IPS-15b (cell line): ENCODE data around the gene PPP1R18.

Experiments
- H3K27me3 ChIP-seq: one replicate; pipeline ENCODE4 v1.6.1; 2013; ENCODE audit warnings: low read length; ENCODE audit not compliant: control insufficient read depth, insufficient read depth
- H3K36me3 ChIP-seq: one replicate; pipeline ENCODE4 v1.6.1; 2013; ENCODE audit warnings: low read length; ENCODE audit not compliant: control insufficient read depth, insufficient read depth
- H3K4me1 ChIP-seq: one replicate; pipeline ENCODE4 v1.6.1; 2013; ENCODE audit warnings: mild to moderate bottlenecking, low read length; ENCODE audit not compliant: control insufficient read depth, insufficient read depth
- H3K4me3 ChIP-seq: one replicate; pipeline ENCODE4 v1.5.1; 2013; ENCODE audit warnings: low read depth, low read length
- H3K9ac ChIP-seq: one replicate; pipeline ENCODE4 v1.6.1; 2013; ENCODE audit warnings: low read depth, mild to moderate bottlenecking, low read length
- H3K9me3 ChIP-seq: one replicate; pipeline ENCODE4 v1.6.1; 2013; ENCODE audit warnings: mild to moderate bottlenecking, low read length; ENCODE audit not compliant: control insufficient read depth, insufficient read depth

Gene PPP1R18

GRCh38 chr6:30717129-30717844 lies 30.8 kb upstream of the PPP1R18 start, which contains the start of gene MDC1:
Gene MDC1 (minus strand): TSS chr6:30717281. CDS start chr6:30715175, 2,106 bp downstream.
- Histone ChIP-seq H3K9ac (peak within 1 kb of the TSS; percentile 89), H3K27me3 (no peaks in the 10 kb centered on the region), H3K4me1 (peaks cover 2% of the 10 kb centered on the region), H3K36me3 (peaks cover 23% of the 10 kb centered on the region), H3K4me3 (peak within 1 kb of the TSS; percentile 86), H3K9me3 (no peaks in the 10 kb centered on the region)

- Histone ChIP-seq H3K36me3 (peaks cover 23% of the 10 kb centered on the region), H3K9ac (peak overlapping the region; percentile 66), H3K9me3 (no peaks in the 10 kb centered on the region), H3K4me3 (peak overlapping the region; percentile 86), H3K4me1 (peaks cover 2% of the 10 kb centered on the region), H3K27me3 (no peaks in the 10 kb centered on the region)
These were observed 30.4 kb upstream of the PPP1R18 start for GRCh38 chr6:30716879-30717128.

DNA sequence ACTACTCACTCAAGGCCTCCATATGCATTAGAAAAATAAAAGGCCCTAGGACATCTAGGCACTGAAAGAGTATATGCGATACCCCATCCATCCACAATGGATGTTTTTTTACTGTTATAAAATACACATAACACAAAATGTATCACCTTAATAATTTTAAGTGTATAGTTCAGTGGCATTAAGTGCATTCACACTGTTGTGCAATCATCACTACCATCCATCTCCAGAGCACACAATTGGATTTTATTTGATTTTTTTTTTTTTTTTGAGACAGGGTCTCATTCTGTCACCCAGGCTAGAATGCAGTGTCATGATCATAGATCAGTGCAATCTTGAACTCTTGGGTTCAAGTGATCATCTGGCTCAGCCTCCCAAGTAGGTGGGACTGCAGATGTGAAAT lies 27.8 kb upstream of the PPP1R18 start:
- H3K4me3 ChIP-seq: no peak overlapping the region
- H3K27me3 ChIP-seq: no peaks in the 10 kb centered on the region
- peaks cover 36% of the 10 kb centered on the region for H3K36me3 ChIP-seq
- no peak overlapping the region for H3K9ac ChIP-seq
- peaks cover 2% of the 10 kb centered on the region for H3K4me1 ChIP-seq
- no peaks in the 10 kb centered on the region for H3K9me3 ChIP-seq

DNA sequence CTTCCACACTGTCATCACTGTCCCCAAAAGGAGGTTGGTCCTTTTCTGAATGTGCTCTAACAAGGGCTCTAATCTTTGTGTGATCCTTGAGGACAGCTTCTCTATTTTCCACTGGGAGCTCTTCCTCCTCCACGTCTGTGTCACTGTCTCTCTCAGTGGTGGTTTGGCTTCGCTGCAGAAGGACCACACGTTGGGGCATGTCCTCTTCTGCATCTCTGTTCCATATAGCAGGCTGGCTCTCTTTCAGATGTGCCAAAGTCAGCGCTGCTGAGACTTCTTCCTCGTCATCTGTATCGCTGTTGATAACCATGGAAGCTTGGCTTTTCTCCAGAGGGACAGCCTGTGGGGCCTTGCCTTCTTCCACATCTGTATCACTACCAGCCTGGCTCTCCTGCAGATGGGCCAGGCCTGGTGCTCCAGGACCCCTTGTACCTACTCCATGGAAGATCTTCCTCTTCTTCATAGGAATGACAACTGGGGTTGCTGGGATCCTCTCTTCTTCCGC lies 26.0 kb upstream of the PPP1R18 start:
- H3K36me3 ChIP-seq: peaks cover 36% of the 10 kb centered on the region
- H3K9ac ChIP-seq: no peak overlapping the region
- H3K4me1 ChIP-seq: no peaks in the 10 kb centered on the region
- no peaks in the 10 kb centered on the region for H3K9me3 ChIP-seq
- H3K4me3 ChIP-seq: no peak overlapping the region
- H3K27me3 ChIP-seq: no peaks in the 10 kb centered on the region

DNA sequence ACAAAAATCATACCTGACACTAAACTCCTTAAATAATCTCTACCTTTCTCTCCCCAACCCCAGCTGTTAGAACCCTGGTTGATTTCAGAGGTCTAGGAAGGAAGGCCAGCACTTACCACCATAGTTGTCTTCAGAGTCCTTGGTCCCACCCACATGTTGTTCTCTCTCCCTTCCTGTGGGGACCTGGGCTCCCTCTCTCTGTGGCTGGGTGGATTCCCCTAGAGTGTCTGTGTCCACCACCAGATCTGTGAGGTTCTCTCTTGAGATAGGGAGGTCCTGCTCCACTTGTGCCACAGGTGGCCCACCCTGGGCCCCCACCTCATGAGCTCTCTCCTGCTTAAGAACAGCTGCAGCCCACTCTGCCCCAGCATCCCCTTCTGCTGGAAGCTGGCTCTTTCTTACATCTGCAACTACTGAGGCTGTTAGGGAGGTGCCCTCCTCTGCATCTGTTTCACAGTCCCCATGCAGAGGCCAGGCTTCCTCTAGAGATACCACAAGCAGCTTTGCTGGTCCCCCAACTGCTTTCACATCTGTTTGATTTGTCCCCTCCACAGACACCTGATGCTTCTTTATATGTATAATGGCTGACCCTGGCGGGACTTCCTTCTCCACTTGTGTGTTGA lies 25.4 kb upstream of the PPP1R18 start:
- H3K4me3 ChIP-seq: no peak overlapping the region
- no peak overlapping the region for H3K9ac ChIP-seq
- no peaks in the 10 kb centered on the region for H3K27me3 ChIP-seq
- no peaks in the 10 kb centered on the region for H3K9me3 ChIP-seq
- no peaks in the 10 kb centered on the region for H3K4me1 ChIP-seq
- H3K36me3 ChIP-seq: peaks cover 42% of the 10 kb centered on the region

- no peaks in the 10 kb centered on the region for H3K9me3 ChIP-seq
- no peaks in the 10 kb centered on the region for H3K4me1 ChIP-seq
- no peak overlapping the region for H3K9ac ChIP-seq
- H3K27me3 ChIP-seq: no peaks in the 10 kb centered on the region
- peaks cover 42% of the 10 kb centered on the region for H3K36me3 ChIP-seq
- H3K4me3 ChIP-seq: no peak overlapping the region
These were observed 22.8 kb upstream of the PPP1R18 start for GRCh38 chr6:30709101-30709868.

GRCh38 chr6:30707281-30707850 lies 20.9 kb upstream of the PPP1R18 start:
- H3K4me3 ChIP-seq: no peak overlapping the region
- no peaks in the 10 kb centered on the region for H3K4me1 ChIP-seq
- peaks cover 33% of the 10 kb centered on the region for H3K36me3 ChIP-seq
- H3K9ac ChIP-seq: no peak overlapping the region
- H3K27me3 ChIP-seq: no peaks in the 10 kb centered on the region
- H3K9me3 ChIP-seq: no peaks in the 10 kb centered on the region

- Histone ChIP-seq H3K9me3 (no peaks in the 10 kb centered on the region), H3K27me3 (no peaks in the 10 kb centered on the region), H3K9ac (no peak overlapping the region), H3K4me1 (no peaks in the 10 kb centered on the region), H3K36me3 (peaks cover 22% of the 10 kb centered on the region), H3K4me3 (no peak overlapping the region)
These were observed 19.2 kb upstream of the PPP1R18 start for GRCh38 chr6:30705620-30706019.

DNA sequence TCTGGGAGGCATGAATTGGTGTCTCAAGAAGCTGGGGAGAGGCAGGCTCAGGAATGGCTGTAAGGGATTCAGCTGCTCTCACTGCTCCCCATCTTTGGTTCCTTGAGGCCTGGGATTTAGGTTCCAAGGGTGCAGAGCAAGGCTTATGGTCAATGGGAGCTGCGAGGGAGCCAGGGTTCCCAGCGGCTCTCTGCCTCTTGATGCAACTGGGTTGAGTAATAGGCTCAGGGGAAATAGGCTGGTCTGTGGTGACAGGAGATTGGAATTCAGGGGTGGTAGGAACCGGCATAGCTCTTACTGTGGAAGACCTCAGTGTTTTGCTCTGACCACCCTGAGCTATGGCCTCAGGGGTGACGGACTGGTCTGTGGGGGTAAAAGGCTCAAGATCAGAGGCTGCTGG lies 17.4 kb upstream of the PPP1R18 start:
- peaks cover 16% of the 10 kb centered on the region for H3K36me3 ChIP-seq
- no peak overlapping the region for H3K4me3 ChIP-seq
- H3K4me1 ChIP-seq: no peaks in the 10 kb centered on the region
- no peaks in the 10 kb centered on the region for H3K27me3 ChIP-seq
- H3K9ac ChIP-seq: no peak overlapping the region
- H3K9me3 ChIP-seq: no peaks in the 10 kb centered on the region

GRCh38 chr6:30703011-30703410 lies 16.6 kb upstream of the PPP1R18 start:
- peaks cover 16% of the 10 kb centered on the region for H3K36me3 ChIP-seq
- no peaks in the 10 kb centered on the region for H3K27me3 ChIP-seq
- H3K4me1 ChIP-seq: no peaks in the 10 kb centered on the region
- H3K4me3 ChIP-seq: no peak overlapping the region
- H3K9ac ChIP-seq: no peak overlapping the region
- no peaks in the 10 kb centered on the region for H3K9me3 ChIP-seq

DNA sequence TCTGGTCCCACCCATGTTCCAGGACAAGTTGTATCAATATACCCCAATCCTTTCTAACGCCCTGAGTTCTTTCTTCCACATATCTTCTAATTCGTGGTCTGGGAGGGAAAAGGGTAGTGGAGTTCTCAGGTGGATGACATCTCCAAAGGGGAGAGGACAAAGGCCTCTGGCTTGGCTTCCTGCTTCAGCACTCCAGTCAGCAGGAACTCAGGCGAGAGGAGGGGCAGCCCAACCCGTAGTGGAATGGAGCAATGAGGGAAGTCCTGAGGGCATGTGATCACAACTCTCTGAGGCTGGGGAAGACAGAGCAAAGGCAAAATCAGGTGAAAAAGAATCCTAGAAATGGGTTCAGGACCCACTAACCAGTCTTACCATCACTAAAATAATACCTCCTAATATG lies 13.9 kb upstream of the PPP1R18 start:
- Histone ChIP-seq H3K4me3 (no peak overlapping the region), H3K9me3 (no peaks in the 10 kb centered on the region), H3K9ac (no peak overlapping the region), H3K27me3 (no peaks in the 10 kb centered on the region), H3K36me3 (peaks cover 9% of the 10 kb centered on the region), H3K4me1 (no peaks in the 10 kb centered on the region)
